MCF 10A (cell line): ENCODE measurements around the gene CNOT8. TPM values are rescaled to one million over a fixed set of nuclear protein-coding genes. Genes with fewer than 3 reads are reported as not detected.

Source experiments
- BruUV-seq: library from RNA; stranded (reverse); fragments of 400-500 nt; replicated peaks from 2 replicates; lab custom pipeline; 2021; lab: Mats Ljungman, UMichigan
- CTCF ChIA-PET: fragments of 300-600 bp; sonication (Branson Sonifier 250); formaldehyde crosslinking; extraction: SDS; loops from one replicate; lab custom pipeline; 2021; ENCODE audit warnings: antibody characterized with exemption, inconsistent platforms; lab: Yijun Ruan, JAX
- POLR2A ChIA-PET: fragments of 300-600, 350-650 bp; sonication (Branson Sonifier 250); formaldehyde crosslinking; extraction: SDS; loops from one replicate; lab custom pipeline; 2020; ENCODE audit warnings: antibody characterized with exemption, inconsistent platforms; lab: Yijun Ruan, JAX
- DNase-seq: peaks from one replicate; pipeline ENCODE4 v3.0.0-alpha.2; 2018; ENCODE audit not compliant: unreplicated experiment
- H3K27ac Mint-ChIP-seq: one replicate; pipeline ENCODE4 v1.8.0; 2022; ENCODE audit warnings: mild to moderate bottlenecking, low read depth, mixed read lengths; ENCODE audit not compliant: unreplicated experiment
- H3K27me3 Mint-ChIP-seq: one replicate; pipeline ENCODE4 v1.8.0; 2022; ENCODE audit warnings: mixed read lengths; ENCODE audit not compliant: insufficient read depth, unreplicated experiment
- H3K36me3 Mint-ChIP-seq: one replicate; pipeline ENCODE4 v1.8.0; 2022; ENCODE audit warnings: mild to moderate bottlenecking, moderate library complexity, mixed read lengths; ENCODE audit not compliant: insufficient read depth, unreplicated experiment
- H3K4me1 Mint-ChIP-seq: one replicate; pipeline ENCODE4 v1.8.0; 2022; ENCODE audit warnings: mixed read lengths; ENCODE audit not compliant: insufficient read depth, unreplicated experiment
- H3K4me3 Mint-ChIP-seq: one replicate; pipeline ENCODE4 v1.8.0; 2022; ENCODE audit warnings: mild to moderate bottlenecking, moderate library complexity, mixed read lengths; ENCODE audit not compliant: unreplicated experiment
- H3K9me3 Mint-ChIP-seq: one replicate; pipeline ENCODE4 v1.8.0; 2022; ENCODE audit warnings: mixed read lengths; ENCODE audit not compliant: unreplicated experiment
- intact Hi-C: fragments of 100-400 bp; cut with micrococcal nuclease; formaldehyde crosslinking; loops from 2 replicates; pipeline ENCODE4 v1.14.1; 2022
- total RNA-seq: library from RNA; stranded (reverse); gene quantifications from 2 replicates; pipeline ENCODE4 v1.2.3, GENCODE V29; 2022
- TF ChIP-seq, protein P1 (sequence below): fragments of 200-600 bp; IDR thresholded peaks from one replicate; pipeline ENCODE4 v1.8.0; 2022; ENCODE audit warnings: antibody characterized with exemption, mild to moderate bottlenecking; ENCODE audit not compliant: unreplicated experiment

The CNOT8 gene
- total RNA-seq, 1 experiment from 2014 or later: 52.3 TPM

DNA sequence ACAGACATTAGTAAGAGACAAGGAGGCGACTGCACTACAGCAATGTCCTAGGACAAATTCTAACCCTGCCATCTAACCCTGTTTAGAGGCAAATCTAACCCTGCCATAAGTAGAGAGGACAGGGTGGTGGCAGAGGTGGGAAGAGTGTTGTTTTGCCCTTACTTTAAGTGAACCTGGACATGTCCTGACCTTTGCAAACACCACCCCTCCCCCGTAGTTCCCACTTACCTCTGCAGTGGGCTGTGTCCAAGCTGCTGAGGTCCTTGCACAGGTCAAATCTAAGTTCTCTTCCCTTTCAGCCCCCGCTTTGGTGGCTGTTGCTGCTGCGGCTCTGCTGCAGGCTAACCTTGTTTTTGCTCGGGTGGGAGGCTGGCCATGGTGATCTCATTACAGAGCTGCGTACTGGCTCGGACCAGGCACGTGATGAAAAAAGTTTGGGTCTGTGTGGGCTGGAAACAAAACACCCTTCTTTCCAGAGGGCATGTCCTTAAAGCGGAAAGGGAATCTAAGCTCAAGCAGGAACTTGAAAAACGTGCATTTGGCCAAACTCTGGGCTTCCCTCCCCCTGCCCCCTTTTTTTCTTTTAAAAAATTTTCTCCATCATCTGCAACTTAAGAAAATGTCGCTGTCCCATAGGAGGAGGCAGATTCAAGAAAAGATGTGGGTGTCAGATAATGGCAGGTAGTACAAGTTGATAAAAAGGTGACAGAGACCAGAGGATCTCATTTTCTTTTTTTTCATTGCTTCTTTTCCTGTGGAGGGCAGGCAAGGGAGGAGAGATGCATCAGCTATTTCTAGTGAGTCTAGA is 8.0 kb upstream of the CNOT8 start, which contains the start of gene FAXDC2:
TSS of gene FAXDC2 (minus strand) at position 349 of the 808 bp plus-strand sequence. CDS start 12,425 bp downstream, outside the sequence.
- H3K27ac Mint-ChIP-seq: peak within 1 kb of the TSS; percentile 80
- H3K36me3 Mint-ChIP-seq: peaks cover 11% of the 10 kb centered on the region
- intact Hi-C loops: no loop called here
- H3K9me3 Mint-ChIP-seq: no peaks in the 10 kb centered on the region
- ChIA-PET CTCF (interaction anchor here (0.6 to 1.7 kb wide), 8 partner anchors 12 to 285 kb away, joined by 3 to 5 read pairs (median 3); no protein-coding TSS in a partner anchor), POLR2A (interaction anchor here (0.5 to 5.0 kb wide), 17 partner anchors 8 to 275 kb away, joined by 3 to 37 read pairs (median 4); partner anchors contain the start of gene CNOT8)
- TF ChIP-seq, protein P1, sequence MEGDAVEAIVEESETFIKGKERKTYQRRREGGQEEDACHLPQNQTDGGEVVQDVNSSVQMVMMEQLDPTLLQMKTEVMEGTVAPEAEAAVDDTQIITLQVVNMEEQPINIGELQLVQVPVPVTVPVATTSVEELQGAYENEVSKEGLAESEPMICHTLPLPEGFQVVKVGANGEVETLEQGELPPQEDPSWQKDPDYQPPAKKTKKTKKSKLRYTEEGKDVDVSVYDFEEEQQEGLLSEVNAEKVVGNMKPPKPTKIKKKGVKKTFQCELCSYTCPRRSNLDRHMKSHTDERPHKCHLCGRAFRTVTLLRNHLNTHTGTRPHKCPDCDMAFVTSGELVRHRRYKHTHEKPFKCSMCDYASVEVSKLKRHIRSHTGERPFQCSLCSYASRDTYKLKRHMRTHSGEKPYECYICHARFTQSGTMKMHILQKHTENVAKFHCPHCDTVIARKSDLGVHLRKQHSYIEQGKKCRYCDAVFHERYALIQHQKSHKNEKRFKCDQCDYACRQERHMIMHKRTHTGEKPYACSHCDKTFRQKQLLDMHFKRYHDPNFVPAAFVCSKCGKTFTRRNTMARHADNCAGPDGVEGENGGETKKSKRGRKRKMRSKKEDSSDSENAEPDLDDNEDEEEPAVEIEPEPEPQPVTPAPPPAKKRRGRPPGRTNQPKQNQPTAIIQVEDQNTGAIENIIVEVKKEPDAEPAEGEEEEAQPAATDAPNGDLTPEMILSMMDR: no peak
- BruUV-seq: no TSS peak
- H3K4me3 Mint-ChIP-seq: peak within 1 kb of the TSS; percentile 80
- DNase-seq: peak; percentile 77
- H3K4me1 Mint-ChIP-seq: peaks cover 13% of the 10 kb centered on the region
- H3K27me3 Mint-ChIP-seq: no peaks in the 10 kb centered on the region

DNA sequence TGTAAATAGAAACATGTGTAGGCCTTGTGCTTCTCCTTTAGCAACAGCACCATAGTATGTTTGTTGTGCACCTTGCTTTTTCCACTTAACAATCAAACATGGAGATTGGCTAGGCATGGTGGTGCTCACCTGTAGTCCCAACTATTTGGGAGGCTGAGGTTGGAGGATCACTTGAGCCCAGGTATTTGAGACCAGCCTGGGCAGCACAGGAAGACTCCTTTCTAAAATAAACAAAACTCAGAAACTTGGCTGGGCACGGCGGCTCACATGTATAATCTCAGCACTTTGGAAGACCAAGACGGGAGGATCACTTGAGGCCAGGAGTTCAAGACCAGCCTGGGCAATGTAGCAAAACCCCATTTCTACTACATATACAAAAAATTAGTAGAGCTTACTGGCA is 7.1 kb upstream of the CNOT8 start:
- intact Hi-C loops: no loop called here
- Mint-ChIP-seq H3K27me3 (no peaks in the 10 kb centered on the region), H3K9me3 (no peaks in the 10 kb centered on the region), H3K4me1 (peaks cover 13% of the 10 kb centered on the region), H3K27ac (peak overlapping the region; percentile 80), H3K4me3 (no peak overlapping the region), H3K36me3 (peaks cover 11% of the 10 kb centered on the region)
- ChIA-PET CTCF (interaction anchor here (0.6 to 1.7 kb wide), 5 partner anchors 9 to 772 kb away, joined by 3 to 5 read pairs (median 4); no protein-coding TSS in a partner anchor), POLR2A (interaction anchor here (0.6 to 5.0 kb wide), 11 partner anchors 9 to 276 kb away, joined by 3 to 37 read pairs (median 4); no protein-coding TSS in a partner anchor)
- BruUV-seq: no TSS peak
- TF ChIP-seq, protein P1: no peak
- DNase-seq: no peak

DNA sequence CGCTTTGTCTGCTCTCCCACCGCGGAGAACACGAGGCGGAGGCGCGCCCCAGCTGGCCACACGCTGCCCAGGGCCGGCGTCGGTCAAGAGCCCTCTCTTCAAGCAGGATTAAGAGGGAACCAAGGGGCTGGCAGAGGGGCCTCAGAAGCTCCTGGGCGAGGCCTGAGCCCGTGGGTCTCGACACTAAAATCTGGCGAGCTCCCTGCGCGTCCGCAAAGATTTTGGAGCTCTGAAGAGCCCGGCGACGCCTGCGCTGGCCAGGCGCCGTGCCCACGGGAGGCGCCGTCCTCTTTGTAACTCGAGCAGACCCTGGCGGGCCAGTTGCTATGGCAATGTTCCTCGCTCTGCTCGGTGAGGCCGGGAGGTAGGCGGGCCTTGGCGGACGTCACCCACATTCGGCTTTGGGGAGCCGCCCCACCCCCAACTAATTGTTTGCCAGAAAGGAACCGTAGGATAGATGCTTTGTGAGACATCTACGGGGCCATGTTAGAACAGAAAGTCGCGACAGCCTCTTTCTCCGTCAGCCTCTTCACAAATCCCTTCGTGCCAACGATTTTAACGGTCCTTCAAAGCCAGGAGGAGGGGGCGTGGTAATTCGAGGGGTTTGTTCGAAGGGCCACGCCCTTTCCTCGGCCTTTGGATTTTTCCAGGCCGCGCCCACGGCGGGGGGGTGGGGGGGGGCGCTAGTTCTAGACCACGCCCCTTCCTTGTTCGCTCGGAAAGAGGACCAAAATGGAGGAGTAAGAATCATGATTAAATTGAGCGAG is 714 bp upstream of the CNOT8 start:
- DNase-seq: peak; percentile 99
- intact Hi-C loops: loop anchor here (2.0 kb wide), 3 partner anchors 27 to 207 kb away; partner anchors contain the start of gene LARP1
- BruUV-seq: TSS peak; percentile 77
- ChIA-PET CTCF (interaction anchor here (0.6 to 1.9 kb wide), 8 partner anchors 13 to 208 kb away, joined by 3 to 7 read pairs (median 4); no protein-coding TSS in a partner anchor), POLR2A (interaction anchor here (0.6 to 2.9 kb wide), 28 partner anchors 8 to 819 kb away, joined by 3 to 78 read pairs (median 5); partner anchors contain the start of genes FAM114A2, FAXDC2, GEMIN5 and MFAP3)
- TF ChIP-seq, protein P1: no peak
- H3K4me1 Mint-ChIP-seq: peaks cover 36% of the 10 kb centered on the region
- H3K27me3 Mint-ChIP-seq: no peaks in the 10 kb centered on the region
- H3K9me3 Mint-ChIP-seq: no peaks in the 10 kb centered on the region
- H3K27ac Mint-ChIP-seq: peak overlapping the region; percentile 95
- H3K4me3 Mint-ChIP-seq: peak overlapping the region; percentile 85
- peaks cover 19% of the 10 kb centered on the region for H3K36me3 Mint-ChIP-seq
